HCT116 (cell line): ENCODE data around the gene GABRB3. TPM values are rescaled to one million over a fixed set of nuclear protein-coding genes. Genes with fewer than 3 reads are reported as not detected.

ENCODE experiments used
- ATAC-seq: fragments of 200-7000 bp; cut with Tn5 transposase; 2 replicates; pipeline ENCODE4 v1.9.1; 2020; ENCODE audit warnings: mild to moderate bottlenecking, moderate library complexity
- BruUV-seq: library from RNA; stranded (reverse); fragments of 400-500 nt; replicated peaks from 2 replicates; lab custom pipeline; 2021; lab: Mats Ljungman, UMichigan
- CTCF ChIA-PET: fragments of 300-600 bp; sonication (Branson Sonifier 250); formaldehyde crosslinking; loops from one replicate; lab custom pipeline; 2021; ENCODE audit warnings: antibody characterized with exemption; lab: Charles Lee
- POLR2A ChIA-PET: fragments of 300-600, 350-600 bp; sonication (Branson Sonifier 250); formaldehyde crosslinking; loops from one replicate; lab custom pipeline; 2021; ENCODE audit warnings: antibody characterized with exemption; lab: Charles Lee
- RAD21 ChIA-PET, 2 experiments: fragments of 300-600 bp; sonication (Branson Sonifier 250); formaldehyde crosslinking; loops; one replicate each; lab custom pipeline; 2023; ENCODE audit warnings: low total read pairs in 2 of 2; ENCODE audit not compliant: uncharacterized antibody in 2 of 2, unreplicated experiment in 2 of 2, low non-redundant PET in 1 of 2; lab: Charles Lee
- DNase-seq: peaks from one replicate; pipeline ENCODE4 v3.0.0-alpha.2; 2010; ENCODE audit warnings: low read depth, low spot score
- H2AFZ ChIP-seq: fragments of 200-600 bp; shearing (Covaris generic), sonication (generic); 2 replicates; pipeline ENCODE4 v1.6.1; 2017; ENCODE audit warnings: low read depth, mixed run types, mixed read lengths, antibody characterized with exemption, low read length; ENCODE audit not compliant: poor library complexity, severe bottlenecking
- H3K27ac ChIP-seq: 2 replicates; pipeline ENCODE4 v1.5.1; 2012; ENCODE audit warnings: low read depth, low read length
- H3K27me3 ChIP-seq: fragments of 200-600 bp; sonication (generic); 2 replicates; pipeline ENCODE4 v1.6.1; 2016; ENCODE audit warnings: mixed run types, low read length, mixed read lengths; ENCODE audit not compliant: insufficient read depth
- H3K36me3 ChIP-seq, 2 experiments: fragments of 200-500 bp in 1 of 2; fragments of 200-600 bp in 1 of 2; sonication (Bioruptor generic) in 1 of 2; sonication (generic) in 1 of 2; 2 replicates each; pipeline versions ENCODE4 v1.5.1 to v1.6.1; 2014 to 2016; ENCODE audit warnings: low read length in 2 of 2, inconsistent platforms in 1 of 2, mixed read lengths in 1 of 2, mixed run types in 1 of 2; ENCODE audit not compliant: insufficient read depth in 2 of 2, control insufficient read depth in 1 of 2
- H3K4me1 ChIP-seq, 2 experiments: fragments of 200-600 bp in 1 of 2; sonication (generic) in 1 of 2; 2 replicates each; pipeline versions ENCODE4 v1.5.1 to v1.6.1; 2012 to 2017; ENCODE audit warnings: low read length in 2 of 2, inconsistent platforms in 1 of 2, mild to moderate bottlenecking in 1 of 2, mixed read lengths in 1 of 2, mixed run types in 1 of 2, moderate library complexity in 1 of 2; ENCODE audit not compliant: insufficient read depth in 2 of 2, control insufficient read depth in 1 of 2
- H3K4me2 ChIP-seq: fragments of 200-600 bp; sonication (generic); 2 replicates; pipeline ENCODE4 v1.6.1; 2017; ENCODE audit warnings: mixed run types, low read length, mixed read lengths
- H3K4me3 ChIP-seq, 2 experiments: fragments of 200-600 bp in 1 of 2; sonication (generic) in 1 of 2; replicated peaks in 1 of 2; 2 replicates each; pipeline ENCODE4 v1.5.1; 2011 to 2016; ENCODE audit warnings: low read length in 2 of 2, control low read depth in 1 of 2, low read depth in 1 of 2, mild to moderate bottlenecking in 1 of 2, mixed read lengths in 1 of 2, mixed run types in 1 of 2
- H3K79me2 ChIP-seq: fragments of 200-600 bp; sonication (generic); 2 replicates; pipeline ENCODE4 v1.6.1; 2017; ENCODE audit warnings: mild to moderate bottlenecking, mixed run types, low read length, moderate library complexity, mixed read lengths; ENCODE audit not compliant: insufficient read depth
- H3K9ac ChIP-seq: fragments of 200-600 bp; sonication (generic); 2 replicates; pipeline ENCODE4 v1.6.1; 2016; ENCODE audit warnings: low read length, mixed read lengths
- H3K9me2 ChIP-seq: fragments of 200-600 bp; sonication (generic), shearing (Covaris generic); 2 replicates; pipeline ENCODE4 v1.6.1; 2017; ENCODE audit warnings: mixed run types, mild to moderate bottlenecking, moderate library complexity; ENCODE audit not compliant: insufficient read depth
- H3K9me3 ChIP-seq, 2 experiments: fragments of 200-500 bp in 1 of 2; fragments of 200-600 bp in 1 of 2; sonication (Bioruptor generic) in 1 of 2; sonication (generic) in 1 of 2; 2 replicates each; pipeline ENCODE4 v1.6.1; 2014 to 2017; ENCODE audit warnings: low read length in 2 of 2, mixed read lengths in 2 of 2, inconsistent platforms in 1 of 2, low read depth in 1 of 2, mild to moderate bottlenecking in 1 of 2, mixed run types in 1 of 2, moderate library complexity in 1 of 2; ENCODE audit not compliant: control insufficient read depth in 1 of 2, insufficient read depth in 1 of 2
- H4K20me1 ChIP-seq: fragments of 200-600 bp; sonication (generic), shearing (Covaris generic); 2 replicates; pipeline ENCODE4 v1.6.1; 2017; ENCODE audit warnings: mixed run types, mild to moderate bottlenecking, moderate library complexity; ENCODE audit not compliant: insufficient read depth
- ATF3 ChIP-seq: IDR thresholded peaks from 2 replicates; pipeline ENCODE4 v1.6.1; 2012
- CBX3 ChIP-seq: IDR thresholded peaks from 2 replicates; pipeline ENCODE4 v1.6.1; 2012; ENCODE audit warnings: low read depth
- EGR1 ChIP-seq: IDR thresholded peaks from 2 replicates; pipeline ENCODE4 v1.6.1; 2012; ENCODE audit warnings: low read depth
- ELF1 ChIP-seq: IDR thresholded peaks from 2 replicates; pipeline ENCODE4 v1.6.1; 2012; ENCODE audit warnings: low read depth, borderline replicate concordance
- EZH2 ChIP-seq: fragments of 200-600 bp; sonication (generic); IDR thresholded peaks from 2 replicates; pipeline ENCODE4 v1.6.1; 2017; ENCODE audit warnings: antibody characterized with exemption, mixed run types
- EZH2phosphoT487 ChIP-seq: fragments of 200-600 bp; IDR thresholded peaks from 2 replicates; pipeline ENCODE4 v1.6.1; 2018; ENCODE audit warnings: antibody characterized with exemption, borderline replicate concordance
- FOSL1 ChIP-seq: IDR thresholded peaks from 2 replicates; pipeline ENCODE4 v1.6.1; 2012; ENCODE audit warnings: low read depth
- JUND ChIP-seq: IDR thresholded peaks from 2 replicates; pipeline ENCODE4 v1.6.1; 2012
- POLR2AphosphoS5 ChIP-seq: IDR thresholded peaks from 2 replicates; pipeline ENCODE4 v1.6.1; 2011; ENCODE audit warnings: mild to moderate bottlenecking, low read depth, low read length, moderate library complexity
- RAD21 ChIP-seq: IDR thresholded peaks from 2 replicates; pipeline ENCODE4 v1.6.1; 2012; ENCODE audit warnings: low read depth, mild to moderate bottlenecking
- REST ChIP-seq: IDR thresholded peaks from 2 replicates; pipeline ENCODE4 v1.6.1; 2012; ENCODE audit warnings: low read depth
- SIN3A ChIP-seq: IDR thresholded peaks from 2 replicates; pipeline ENCODE4 v1.6.1; 2012; ENCODE audit warnings: low read depth
- SP1 ChIP-seq: IDR thresholded peaks from 2 replicates; pipeline ENCODE4 v1.6.1; 2012; ENCODE audit warnings: low read depth
- TCF7L2 ChIP-seq: IDR thresholded peaks from 2 replicates; pipeline ENCODE4 v1.7.0; 2011; ENCODE audit warnings: borderline replicate concordance, inconsistent platforms; ENCODE audit not compliant: insufficient read depth, insufficient read length; ENCODE audit errors: extremely low read depth
- YY1 ChIP-seq: IDR thresholded peaks from 2 replicates; pipeline ENCODE4 v1.6.1; 2011; ENCODE audit warnings: low read length, low read depth, moderate library complexity, mild to moderate bottlenecking; ENCODE audit not compliant: insufficient replicate concordance; ENCODE audit errors: extremely low read depth
- ZBTB33 ChIP-seq: IDR thresholded peaks from 2 replicates; pipeline ENCODE4 v1.6.1; 2011; ENCODE audit warnings: mild to moderate bottlenecking, low read length, moderate library complexity; ENCODE audit not compliant: insufficient replicate concordance; ENCODE audit errors: extremely low read depth
- ZFX ChIP-seq: fragments of 450-650 bp; IDR thresholded peaks from 2 replicates; pipeline ENCODE4 v1.6.1; 2017
- ZNF274 ChIP-seq: fragments of 200-500 bp; sonication (Bioruptor generic); IDR thresholded peaks from 2 replicates; pipeline ENCODE4 v1.6.1; 2014; ENCODE audit warnings: mild to moderate bottlenecking, low read depth, low read length, inconsistent platforms
- intact Hi-C: fragments of 100-400 bp; cut with micrococcal nuclease; formaldehyde crosslinking; loops from 2 replicates; pipeline ENCODE4 v1.10.0; 2022
- total RNA-seq: library from RNA; stranded (reverse); gene quantifications from one replicate; pipeline ENCODE4 v1.2.1, GENCODE V29; 2021; ENCODE audit not compliant: unreplicated experiment
- TF ChIP-seq, protein P1 (sequence below): IDR thresholded peaks from 2 replicates; pipeline ENCODE4 v1.6.1; 2012

The GABRB3 gene
- total RNA-seq, 1 experiment from 2014 or later = 0.52 TPM

- ChIA-PET RAD21 (no interaction called here), CTCF (no interaction called here), POLR2A (no interaction called here)
- H3K27me3 ChIP-seq = no peaks in the 10 kb centered on the region
- BruUV-seq = no TSS peak
- peaks cover 10 to 32% of the 10 kb centered on the region in 2 experiments; a peak in 2 of 4 replicates for H3K9me3 ChIP-seq
- no peaks in the 10 kb centered on the region for H3K9me2 ChIP-seq
- no peak for DNase-seq
- no peaks in the 10 kb centered on the region for H3K4me1 ChIP-seq
- H2AFZ ChIP-seq = no peak overlapping the region
- H3K79me2 ChIP-seq = no peaks in the 10 kb centered on the region
- H3K36me3 ChIP-seq = no peaks in the 10 kb centered on the region
- no peaks in the 10 kb centered on the region for H4K20me1 ChIP-seq
- intact Hi-C loops = no loop called here
- TF ChIP-seq POLR2AphosphoS5 (no peak), JUND (no peak), FOSL1 (no peak), ZNF274 (no peak), TCF7L2 (no peak), ZBTB33 (no peak), EGR1 (no peak), SP1 (no peak), REST (no peak), ZFX (no peak), EZH2 (no peak), CBX3 (no peak), EZH2phosphoT487 (no peak), RAD21 (no peak), ATF3 (no peak), YY1 (no peak), ELF1 (no peak), SIN3A (no peak)
- TF ChIP-seq, protein P1, sequence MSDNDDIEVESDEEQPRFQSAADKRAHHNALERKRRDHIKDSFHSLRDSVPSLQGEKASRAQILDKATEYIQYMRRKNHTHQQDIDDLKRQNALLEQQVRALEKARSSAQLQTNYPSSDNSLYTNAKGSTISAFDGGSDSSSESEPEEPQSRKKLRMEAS = no peak
- no peak for ATAC-seq
- no peak overlapping the region for H3K27ac ChIP-seq
- no peak overlapping the region for H3K9ac ChIP-seq
- no peak overlapping the region for H3K4me3 ChIP-seq
- H3K4me2 ChIP-seq = no peak overlapping the region
Measured at GRCh38 chr15:26757141-26757540, 15.7 kb downstream of the GABRB3 start.
